ENCODE measurements around the gene OR4E1.

The OR4E1 gene

GRCh38 chr14:21694425-21694824, 20.8 kb upstream of the OR4E1 start:
- no peaks in the 10 kb centered on the region for H3K4me1 Mint-ChIP-seq
- no peaks in the 10 kb centered on the region for H3K36me3 Mint-ChIP-seq (ENCODE audit: low read depth)
- H3K9me3 Mint-ChIP-seq: peaks cover 2% of the 10 kb centered on the region
- H3K27me3 Mint-ChIP-seq (ENCODE audit: low read depth): no peaks in the 10 kb centered on the region
- no peak overlapping the region for H3K4me3 Mint-ChIP-seq
- TF ChIP-seq CTCF (IDR thresholded peaks at IDR 0.05; ENCODE audit: unreplicated experiment in 3 of 3): no peak
- no peak overlapping the region for H3K27ac Mint-ChIP-seq

- peaks cover 4% of the 10 kb centered on the region for H3K9me3 Mint-ChIP-seq
- H3K27me3 Mint-ChIP-seq (ENCODE audit: low read depth): peaks cover 6% of the 10 kb centered on the region
- no peaks in the 10 kb centered on the region for H3K4me1 Mint-ChIP-seq
These were observed 12.8 kb upstream of the OR4E1 start for GRCh38 chr14:21686468-21686867.

GRCh38 chr14:21680072-21680471, 6.5 kb upstream of the OR4E1 start:
- Mint-ChIP-seq H3K27me3 (ENCODE audit: low read depth) (peaks cover 6% of the 10 kb centered on the region), H3K4me1 (no peaks in the 10 kb centered on the region), H3K4me3 (no peak overlapping the region), H3K36me3 (ENCODE audit: low read depth) (no peaks in the 10 kb centered on the region), H3K27ac (no peak overlapping the region), H3K9me3 (no peaks in the 10 kb centered on the region)
- TF ChIP-seq CTCF (IDR thresholded peaks at IDR 0.05; ENCODE audit: unreplicated experiment in 3 of 3): no peak

More at GRCh38 chr14:21686468-21686867, 12.8 kb upstream of the OR4E1 start:
- H3K36me3 Mint-ChIP-seq (ENCODE audit: low read depth): no peaks in the 10 kb centered on the region
- H3K4me3 Mint-ChIP-seq: no peak overlapping the region
- H3K27ac Mint-ChIP-seq: no peak overlapping the region
- TF ChIP-seq CTCF (IDR thresholded peaks at IDR 0.05; ENCODE audit: unreplicated experiment in 3 of 3): no peak

DNA sequence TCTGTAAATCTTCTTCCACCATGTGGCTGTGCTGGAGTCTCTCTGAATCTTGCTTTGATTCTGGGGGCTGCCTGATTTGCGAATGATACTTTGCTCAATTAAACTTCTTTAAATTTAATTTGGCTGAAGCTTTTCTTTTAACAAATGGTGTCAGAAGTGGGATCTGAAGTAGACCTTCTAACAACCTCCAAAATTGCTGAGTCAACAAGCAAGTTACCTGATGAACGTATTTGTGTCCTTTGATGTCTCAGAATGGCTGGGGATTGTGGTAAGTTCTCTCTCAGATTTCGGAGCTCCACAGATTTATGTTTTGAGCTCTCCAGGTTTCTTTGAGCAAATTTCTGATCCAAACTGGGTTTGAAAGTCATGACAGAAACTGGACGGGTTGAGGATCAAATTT, 1.9 kb upstream of the OR4E1 start:
- Mint-ChIP-seq H3K27me3 (ENCODE audit: low read depth) (no peaks in the 10 kb centered on the region), H3K9me3 (no peaks in the 10 kb centered on the region), H3K36me3 (ENCODE audit: low read depth) (no peaks in the 10 kb centered on the region), H3K4me3 (no peak overlapping the region), H3K4me1 (no peaks in the 10 kb centered on the region), H3K27ac (no peak overlapping the region)
- no peak for TF ChIP-seq CTCF (IDR thresholded peaks at IDR 0.05; ENCODE audit: unreplicated experiment in 3 of 3)

DNA sequence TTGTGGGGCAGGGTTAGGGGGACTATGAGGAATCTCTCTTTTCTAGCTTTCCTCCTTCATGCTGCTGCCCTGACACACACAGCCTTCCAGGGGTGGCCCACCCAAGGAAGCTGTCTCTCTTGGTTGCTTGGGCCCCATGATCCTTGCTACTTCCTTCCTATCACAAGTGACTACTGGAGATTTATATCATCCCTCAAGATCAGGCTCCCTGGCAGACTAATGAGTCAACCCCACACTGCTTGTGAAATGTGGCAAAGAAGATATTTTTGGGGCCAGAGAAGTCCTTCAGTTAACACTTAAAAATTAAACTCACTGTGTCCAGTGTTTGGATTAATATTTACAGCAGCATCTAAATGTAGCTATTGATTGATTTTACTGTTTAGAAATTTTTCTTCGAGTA, 1.5 kb downstream of the OR4E1 start:
- Mint-ChIP-seq H3K4me1 (no peaks in the 10 kb centered on the region), H3K36me3 (ENCODE audit: low read depth) (no peaks in the 10 kb centered on the region), H3K27ac (no peak overlapping the region), H3K27me3 (ENCODE audit: low read depth) (no peaks in the 10 kb centered on the region), H3K4me3 (no peak overlapping the region), H3K9me3 (no peaks in the 10 kb centered on the region)
- TF ChIP-seq CTCF (IDR thresholded peaks at IDR 0.05; ENCODE audit: unreplicated experiment in 3 of 3): no peak

GRCh38 chr14:21671371-21671770, 2.2 kb downstream of the OR4E1 start:
- H3K27me3 Mint-ChIP-seq (ENCODE audit: low read depth): no peaks in the 10 kb centered on the region
- no peaks in the 10 kb centered on the region for H3K4me1 Mint-ChIP-seq
- H3K36me3 Mint-ChIP-seq (ENCODE audit: low read depth): no peaks in the 10 kb centered on the region
- H3K9me3 Mint-ChIP-seq: no peaks in the 10 kb centered on the region
- H3K4me3 Mint-ChIP-seq: no peak overlapping the region
- no peak overlapping the region for H3K27ac Mint-ChIP-seq
- TF ChIP-seq CTCF (IDR thresholded peaks at IDR 0.05; ENCODE audit: unreplicated experiment in 3 of 3): no peak
